Measurements from ENCODE around the gene ARMCX6.
A peak's percentile ranks its signal among the peaks of the same experiment; 100 is the strongest.
"Not testable (repeated sequence)": the region's sequence is repeated elsewhere in the genome, so short reads cannot be mapped to it uniquely, and the experiment has no call there.

Gene ARMCX6

DNA sequence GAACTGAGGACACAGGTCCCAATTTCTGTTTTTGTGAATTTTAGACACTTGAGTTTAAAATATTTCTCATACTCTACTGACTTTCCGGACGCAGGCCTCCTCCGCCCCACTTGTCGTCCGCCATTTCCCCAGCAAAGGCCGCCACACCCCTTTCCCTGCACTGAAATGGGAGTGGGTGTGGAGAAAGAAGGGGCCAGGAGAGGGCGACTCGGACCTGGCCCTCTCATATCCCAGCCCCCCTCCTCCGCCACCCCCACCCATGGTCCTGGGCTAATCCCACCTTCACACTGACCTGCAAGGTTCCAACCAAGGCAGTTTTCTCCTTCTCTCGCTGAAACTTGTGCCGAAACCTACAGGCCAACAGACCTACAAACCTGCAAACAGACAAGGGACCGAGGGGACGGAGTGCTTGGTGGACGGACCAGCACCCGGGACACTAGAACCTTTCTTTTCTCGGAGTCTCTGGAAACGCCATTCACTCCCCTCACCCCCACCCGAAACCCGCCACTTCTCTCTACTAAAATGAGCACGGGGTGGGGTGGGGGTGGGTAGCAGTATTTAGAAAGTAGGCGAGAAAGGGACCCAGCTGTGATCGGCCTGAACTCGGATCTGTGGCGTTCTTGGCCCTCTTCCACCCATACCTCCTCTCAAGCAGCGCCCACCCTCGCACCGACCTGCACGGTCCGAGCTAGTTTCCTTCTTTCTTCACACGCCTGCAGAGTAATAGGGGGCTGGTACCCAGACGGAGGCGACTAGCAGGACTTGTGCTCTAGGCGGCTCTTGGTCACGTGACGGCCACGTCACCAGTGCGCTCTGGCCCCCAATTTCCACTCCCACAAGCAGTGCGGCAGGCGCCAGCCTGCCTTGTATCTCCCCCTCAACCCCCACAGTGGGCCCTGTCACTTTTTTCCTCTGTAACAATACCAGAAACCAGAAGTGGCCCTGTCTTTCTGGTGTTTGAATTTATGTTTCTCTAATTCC, at the start of gene ARMCX6:
ARMCX6 (minus strand) TSS at position 790 of the 981 bp plus-strand sequence. CDS start 1,380 bp downstream, outside the sequence.
- DNase-seq (ENCODE audit: low read depth), result peak; percentile 81

DNA sequence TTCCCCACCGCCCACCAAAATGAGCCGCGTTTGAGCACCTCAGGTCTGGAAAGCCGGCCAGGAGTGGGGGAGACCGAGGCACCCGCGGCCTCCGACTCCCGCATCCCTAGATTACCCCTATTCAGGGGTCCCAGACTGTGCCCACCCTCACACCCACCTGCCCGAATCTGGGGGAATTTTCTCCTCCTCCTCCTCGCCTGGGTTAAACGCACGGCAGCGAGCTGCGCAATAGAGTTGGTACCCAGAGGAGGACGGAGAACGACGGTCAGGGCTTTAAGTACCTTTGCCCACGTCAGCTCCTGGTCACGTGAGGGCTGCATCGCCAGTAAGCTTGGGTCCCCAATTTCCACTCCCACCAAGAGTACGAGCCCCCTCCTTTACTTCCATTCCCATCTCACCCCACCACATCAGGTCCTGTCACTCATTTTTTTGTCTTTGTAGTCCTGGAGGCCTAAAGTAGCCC, 41.8 kb upstream of the ARMCX6 start, which contains the start of gene ARMCX2:
ARMCX2 (minus strand) TSS at position 250 of the 463 bp plus-strand sequence. CDS start 2,262 bp downstream, outside the sequence.
- DNase-seq (ENCODE audit: low read depth), result peak; percentile 76

DNA sequence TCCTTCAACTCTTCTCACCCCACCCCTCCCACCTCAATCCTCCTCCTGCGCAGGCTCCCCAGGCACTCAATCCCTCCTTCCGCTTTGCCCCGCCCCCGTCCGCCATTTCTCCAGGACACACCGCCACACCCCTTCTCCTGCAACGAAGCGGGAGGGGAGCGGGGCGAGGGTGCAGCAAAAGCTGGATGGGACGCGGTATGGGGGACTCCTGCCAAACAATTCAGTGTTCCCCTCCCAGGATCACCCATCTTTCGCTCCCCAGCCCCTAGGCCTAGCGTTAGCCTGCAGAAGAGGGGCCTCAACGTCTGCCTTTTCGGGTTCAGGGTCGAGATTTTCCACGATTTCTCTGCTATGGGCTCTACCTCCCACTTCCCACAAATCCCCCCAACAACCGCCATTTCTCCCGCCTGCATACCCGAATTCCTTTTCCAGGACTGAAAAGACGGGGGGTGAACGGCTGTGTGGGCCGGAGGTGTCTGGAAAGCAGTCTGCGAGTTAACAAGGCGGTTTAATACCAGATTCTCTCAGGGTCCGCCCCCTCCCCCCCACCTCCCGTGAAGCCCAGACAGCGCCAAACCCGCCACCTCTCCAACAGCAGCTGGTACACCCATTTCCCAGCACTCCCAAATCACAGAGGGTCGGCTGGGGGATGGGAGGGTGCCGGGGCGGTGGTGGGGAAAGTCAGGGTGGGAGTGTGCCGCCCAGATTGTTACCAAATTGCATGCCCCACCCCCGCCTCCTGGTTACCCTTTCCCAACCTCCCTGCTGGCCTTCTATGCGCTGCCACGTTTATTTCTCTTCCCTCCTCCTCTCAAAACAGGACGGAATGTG, 41.1 kb upstream of the ARMCX6 start:
- peak; percentile 67 for DNase-seq (ENCODE audit: low read depth)

DNA sequence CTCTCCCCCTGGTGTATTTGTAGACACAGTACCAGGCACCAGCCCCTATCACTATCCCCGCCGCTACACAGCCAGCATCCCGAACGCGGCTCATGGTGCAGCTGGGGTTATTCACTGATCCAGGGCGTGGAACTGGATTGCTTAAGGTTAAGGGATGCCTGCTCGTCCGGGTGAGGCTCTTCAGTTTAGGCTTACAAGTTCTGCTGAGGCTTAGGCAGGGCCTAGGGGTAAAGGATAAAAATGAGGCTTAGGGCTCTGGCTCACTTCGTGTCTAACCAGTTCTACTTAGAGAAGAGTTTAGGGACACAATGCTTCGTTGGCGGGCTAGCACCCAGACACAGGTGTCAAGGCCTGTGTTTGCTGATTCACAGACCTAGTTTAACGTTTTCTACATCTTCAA, 39.7 kb upstream of the ARMCX6 start:
- DNase-seq (ENCODE audit: low read depth), result no peak

DNA sequence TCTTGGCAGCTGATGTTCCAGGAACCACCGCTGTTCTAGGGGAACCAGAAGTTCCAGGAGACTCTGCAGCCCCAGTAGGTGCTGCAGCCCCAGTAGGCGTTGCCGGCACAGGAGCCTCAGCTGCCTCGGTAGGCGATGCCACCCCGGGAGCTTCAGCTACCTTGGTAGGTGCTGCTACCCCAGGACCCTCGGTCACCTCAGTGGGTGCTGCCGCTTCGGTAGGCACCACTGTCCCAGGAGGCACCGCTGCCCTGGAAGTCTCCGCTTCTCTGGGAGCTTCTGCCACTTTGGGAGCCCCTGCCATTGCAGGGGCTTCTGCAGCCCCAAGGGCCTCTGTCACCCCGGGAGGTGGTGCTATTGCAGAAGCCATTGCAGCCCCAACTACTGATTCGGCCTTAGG, 39.0 kb upstream of the ARMCX6 start:
- DNase-seq (ENCODE audit: low read depth), result no peak

DNA sequence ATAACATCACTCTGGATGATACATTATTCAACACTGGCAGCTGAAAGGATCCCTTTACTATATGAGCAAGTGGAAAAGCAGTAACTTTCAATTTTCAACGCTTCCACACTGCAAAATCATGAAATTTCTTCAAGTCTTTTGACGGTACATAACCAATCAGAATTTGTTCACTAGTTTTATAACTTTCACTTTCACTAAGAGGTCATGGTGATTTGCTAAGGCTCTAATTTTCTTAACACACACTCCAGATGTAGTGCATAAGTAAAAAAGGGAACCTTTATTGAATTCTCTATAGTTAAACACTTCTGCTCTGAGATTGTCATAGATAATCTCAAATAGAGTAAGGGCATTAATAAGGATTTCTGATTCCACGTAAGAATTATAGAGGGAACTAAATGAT, 37.7 kb upstream of the ARMCX6 start:
- DNase-seq (ENCODE audit: low read depth), result no peak

DNA sequence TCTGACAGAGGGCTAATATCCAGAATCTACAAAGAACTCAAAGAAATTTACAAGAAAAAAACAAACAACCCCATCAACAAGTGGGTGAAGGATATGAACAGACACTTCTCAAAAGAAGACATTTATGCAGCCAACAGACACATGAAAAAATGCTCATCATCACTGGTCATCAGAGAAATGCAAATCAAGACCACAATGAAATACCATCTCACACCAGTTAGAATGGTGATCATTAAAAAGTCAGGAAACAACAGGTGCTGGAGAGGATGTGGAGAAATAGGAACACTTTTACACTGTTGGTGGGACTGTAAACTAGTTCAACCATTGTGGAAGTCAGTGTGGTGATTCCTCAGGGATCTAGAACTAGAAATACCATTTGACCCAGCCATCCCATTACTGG, 29.9 kb upstream of the ARMCX6 start:
- DNase-seq (ENCODE audit: low read depth), result not testable (repeated sequence)

DNA sequence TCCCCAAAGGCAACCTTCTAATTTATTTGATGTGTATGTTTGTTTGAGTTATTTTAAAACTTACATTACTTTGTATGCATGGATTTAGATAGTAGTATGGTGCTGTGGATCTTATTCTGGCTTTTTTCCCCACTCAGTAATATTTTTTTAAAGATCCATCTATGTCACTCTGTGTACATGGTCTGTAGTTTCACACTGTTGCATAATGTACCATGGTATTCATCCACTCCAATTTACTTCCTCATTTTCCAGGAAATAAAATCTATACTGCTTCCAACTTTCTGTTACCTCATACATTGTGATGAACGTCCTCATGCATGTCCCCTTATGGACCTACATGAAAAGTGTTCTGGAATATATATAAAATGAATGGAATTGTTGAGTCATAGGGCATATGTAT, 24.3 kb upstream of the ARMCX6 start:
- DNase-seq (ENCODE audit: low read depth), result no peak

DNA sequence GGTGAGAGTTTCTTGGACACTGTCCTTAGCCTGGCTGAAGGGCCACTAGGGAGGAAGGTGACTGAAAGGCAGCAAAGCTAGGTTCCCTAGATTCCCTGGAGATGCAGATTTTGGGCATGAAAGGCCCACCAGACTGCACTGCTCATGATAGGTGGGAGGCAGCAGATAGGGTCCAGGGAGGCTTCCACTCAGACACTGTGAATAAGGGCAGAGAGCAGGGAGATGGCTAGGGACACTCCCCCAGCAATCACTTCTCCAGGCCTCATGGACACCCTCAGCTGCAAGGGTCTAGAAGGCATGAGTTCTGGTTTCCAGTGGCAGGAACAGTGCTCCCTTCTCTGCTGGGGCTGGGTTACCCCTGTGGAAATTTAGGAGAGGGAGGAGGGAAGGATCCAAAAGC, 21.8 kb upstream of the ARMCX6 start:
- no peak for DNase-seq (ENCODE audit: low read depth)

- DNase-seq (ENCODE audit: low read depth), result peak; percentile 11
These were observed 1.6 kb upstream of the ARMCX6 start for GRCh38 chrX:101619364-101619763.

- no peak for DNase-seq (ENCODE audit: low read depth)
These were observed 12.1 kb downstream of the ARMCX6 start for GRCh38 chrX:101605728-101606127.

- no peak for DNase-seq (ENCODE audit: low read depth)
These were observed 12.7 kb downstream of the ARMCX6 start for GRCh38 chrX:101605146-101605545.

DNA sequence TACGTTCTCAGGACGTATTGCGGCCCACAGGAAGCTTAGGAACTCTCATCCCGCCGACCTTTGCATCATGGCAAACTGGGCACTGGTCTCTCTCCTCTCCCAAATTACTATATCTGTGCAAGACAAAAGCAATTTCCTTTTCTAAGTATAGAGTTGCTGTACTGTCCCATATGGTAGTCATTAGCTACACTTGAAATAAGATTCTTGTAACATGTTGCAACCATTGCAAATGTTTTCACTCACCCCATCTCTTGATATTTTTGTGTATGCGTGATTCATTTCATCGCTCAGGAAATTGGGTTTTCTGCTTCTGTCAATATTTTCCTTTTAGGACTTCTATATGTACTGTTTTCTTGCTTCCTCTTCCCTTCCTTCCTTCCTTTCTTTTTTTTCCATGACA, 15.7 kb downstream of the ARMCX6 start:
- DNase-seq (ENCODE audit: low read depth), result peak; percentile 60

DNA sequence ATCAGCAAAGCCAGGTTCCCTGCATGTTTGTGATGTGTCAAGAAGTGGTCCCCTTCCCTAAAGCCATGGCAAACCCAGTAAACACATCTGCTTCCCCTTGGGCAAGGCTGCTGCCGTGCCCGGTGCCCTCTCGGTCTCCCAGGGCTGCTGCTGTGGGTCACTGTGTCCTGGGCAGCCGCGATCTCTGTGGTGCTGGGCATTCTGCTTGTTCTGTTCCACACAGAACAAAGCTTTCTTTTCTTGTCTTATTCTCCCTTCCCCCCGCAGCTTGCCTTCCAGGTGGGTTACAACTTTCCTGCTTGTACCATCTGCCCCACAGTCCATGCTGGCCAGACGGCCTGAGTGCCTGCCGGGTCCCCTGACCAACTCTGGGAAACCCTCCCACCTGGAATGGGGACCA, 18.2 kb downstream of the ARMCX6 start:
- not testable (repeated sequence) for DNase-seq (ENCODE audit: low read depth)

- DNase-seq (ENCODE audit: low read depth), result peak; percentile 75
These were observed 21.9 kb downstream of the ARMCX6 start for GRCh38 chrX:101595739-101596419.

Measured in EH (cell line).